Mesenchymal stem cell (in vitro differentiated cells and primary cell): ENCODE data around the gene MREG.

Experiments used
- DNase-seq: peaks from one replicate; pipeline ENCODE4 v3.0.0-alpha.2; 2013
- H2AFZ ChIP-seq: one replicate; pipeline ENCODE4 v1.6.1; 2013; ENCODE audit warnings: low read depth, mild to moderate bottlenecking, control low read depth, inconsistent platforms, low read length, moderate library complexity
- H2AK5ac ChIP-seq: 2 replicates; pipeline ENCODE4 v1.6.1; 2013; ENCODE audit warnings: low read length, moderate library complexity, mild to moderate bottlenecking, inconsistent platforms; ENCODE audit not compliant: severe bottlenecking
- H2BK120ac ChIP-seq: one replicate; pipeline ENCODE4 v1.6.1; 2013; ENCODE audit warnings: low read depth, mild to moderate bottlenecking, inconsistent platforms, low read length, moderate library complexity
- H2BK12ac ChIP-seq, 2 experiments: one replicate each; pipeline ENCODE4 v1.6.1; 2013; ENCODE audit warnings: inconsistent platforms in 2 of 2, low read length in 2 of 2, mild to moderate bottlenecking in 2 of 2, moderate library complexity in 2 of 2, control low read depth in 1 of 2
- H2BK15ac ChIP-seq: one replicate; pipeline ENCODE4 v1.6.1; 2013; ENCODE audit warnings: mild to moderate bottlenecking, low read depth, inconsistent platforms; ENCODE audit not compliant: poor library complexity, severe bottlenecking
- H2BK5ac ChIP-seq: 2 replicates; pipeline ENCODE4 v1.6.1; 2013; ENCODE audit warnings: low read depth, mild to moderate bottlenecking, low read length, control low read depth, inconsistent platforms; ENCODE audit not compliant: poor library complexity, severe bottlenecking
- H3K14ac ChIP-seq, 2 experiments: one replicate each; pipeline ENCODE4 v1.6.1; 2013; ENCODE audit warnings: inconsistent platforms in 2 of 2, low read length in 2 of 2, control low read depth in 1 of 2, mild to moderate bottlenecking in 1 of 2, moderate library complexity in 1 of 2
- H3K18ac ChIP-seq, 2 experiments: one replicate each; pipeline ENCODE4 v1.6.1; 2013; ENCODE audit warnings: inconsistent platforms in 2 of 2, low read length in 2 of 2, control low read depth in 1 of 2, low read depth in 1 of 2, mild to moderate bottlenecking in 1 of 2
- H3K23ac ChIP-seq, 2 experiments: one replicate each; pipeline ENCODE4 v1.6.1; 2013; ENCODE audit warnings: inconsistent platforms in 2 of 2, low read length in 2 of 2, mild to moderate bottlenecking in 2 of 2, moderate library complexity in 2 of 2, control low read depth in 1 of 2
- H3K27ac ChIP-seq: 2 replicates; pipeline ENCODE4 v1.5.1; 2013; ENCODE audit warnings: mild to moderate bottlenecking, moderate library complexity, low read length, control low read depth, inconsistent platforms; ENCODE audit not compliant: poor library complexity, severe bottlenecking
- H3K27me3 ChIP-seq, 2 experiments: 2 replicates each; pipeline versions ENCODE4 v1.6.1 to v1.7.0; 2013; ENCODE audit warnings: low read length in 2 of 2, mild to moderate bottlenecking in 2 of 2, moderate library complexity in 2 of 2, control low read depth in 1 of 2, inconsistent platforms in 1 of 2; ENCODE audit not compliant: control insufficient read depth in 1 of 2, insufficient read depth in 1 of 2
- H3K36me3 ChIP-seq, 2 experiments: 2 replicates each; pipeline versions ENCODE4 v1.6.1 to v1.7.0; 2013; ENCODE audit warnings: low read length in 2 of 2, control low read depth in 1 of 2, inconsistent platforms in 1 of 2, low read depth in 1 of 2, mild to moderate bottlenecking in 1 of 2; ENCODE audit not compliant: insufficient read depth in 2 of 2, control insufficient read depth in 1 of 2
- H3K4ac ChIP-seq, 2 experiments: one replicate each; pipeline ENCODE4 v1.6.1; 2013; ENCODE audit warnings: inconsistent platforms in 2 of 2, low read length in 2 of 2, mild to moderate bottlenecking in 2 of 2, moderate library complexity in 2 of 2, control low read depth in 1 of 2, low read depth in 1 of 2
- H3K4me1 ChIP-seq: 2 replicates; pipeline ENCODE4 v1.6.1; 2013; ENCODE audit warnings: low read depth, low read length, control low read depth; ENCODE audit not compliant: control insufficient read depth, insufficient read depth
- H3K4me2 ChIP-seq: 2 replicates; pipeline ENCODE4 v1.6.1; 2013; ENCODE audit warnings: low read length, mild to moderate bottlenecking, inconsistent platforms; ENCODE audit not compliant: poor library complexity, severe bottlenecking
- H3K4me3 ChIP-seq, 2 experiments: 2 replicates each; pipeline versions ENCODE4 v1.5.1 to v1.7.0; 2013; ENCODE audit warnings: low read length in 2 of 2, mild to moderate bottlenecking in 2 of 2, control low read depth in 1 of 2, low read depth in 1 of 2; ENCODE audit not compliant: insufficient read depth in 1 of 2
- H3K79me1 ChIP-seq: replicated peaks from 2 replicates; pipeline ENCODE4 v1.6.1; 2013; ENCODE audit warnings: mild to moderate bottlenecking, control low read depth, low read length, inconsistent platforms; ENCODE audit not compliant: poor library complexity, severe bottlenecking
- H3K9ac ChIP-seq: 2 replicates; pipeline ENCODE4 v1.7.0; 2013; ENCODE audit warnings: mild to moderate bottlenecking, low read length, moderate library complexity
- H3K9me3 ChIP-seq: 2 replicates; pipeline ENCODE4 v1.7.0; 2013; ENCODE audit warnings: mild to moderate bottlenecking, low read length; ENCODE audit not compliant: control insufficient read depth
- H4K8ac ChIP-seq: one replicate; pipeline ENCODE4 v1.6.1; 2013; ENCODE audit warnings: inconsistent platforms, mild to moderate bottlenecking, low read length, moderate library complexity
- H4K91ac ChIP-seq: one replicate; pipeline ENCODE4 v1.6.1; 2013; ENCODE audit warnings: mild to moderate bottlenecking, low read length, inconsistent platforms
- WGBS: methylation state at CpG from one replicate; pipeline ENCODE4 v1.1.7; 2013; ENCODE audit warnings: mixed read lengths; 5-methylcytosine and 5-hydroxymethylcytosine counted together

MREG gene

DNA sequence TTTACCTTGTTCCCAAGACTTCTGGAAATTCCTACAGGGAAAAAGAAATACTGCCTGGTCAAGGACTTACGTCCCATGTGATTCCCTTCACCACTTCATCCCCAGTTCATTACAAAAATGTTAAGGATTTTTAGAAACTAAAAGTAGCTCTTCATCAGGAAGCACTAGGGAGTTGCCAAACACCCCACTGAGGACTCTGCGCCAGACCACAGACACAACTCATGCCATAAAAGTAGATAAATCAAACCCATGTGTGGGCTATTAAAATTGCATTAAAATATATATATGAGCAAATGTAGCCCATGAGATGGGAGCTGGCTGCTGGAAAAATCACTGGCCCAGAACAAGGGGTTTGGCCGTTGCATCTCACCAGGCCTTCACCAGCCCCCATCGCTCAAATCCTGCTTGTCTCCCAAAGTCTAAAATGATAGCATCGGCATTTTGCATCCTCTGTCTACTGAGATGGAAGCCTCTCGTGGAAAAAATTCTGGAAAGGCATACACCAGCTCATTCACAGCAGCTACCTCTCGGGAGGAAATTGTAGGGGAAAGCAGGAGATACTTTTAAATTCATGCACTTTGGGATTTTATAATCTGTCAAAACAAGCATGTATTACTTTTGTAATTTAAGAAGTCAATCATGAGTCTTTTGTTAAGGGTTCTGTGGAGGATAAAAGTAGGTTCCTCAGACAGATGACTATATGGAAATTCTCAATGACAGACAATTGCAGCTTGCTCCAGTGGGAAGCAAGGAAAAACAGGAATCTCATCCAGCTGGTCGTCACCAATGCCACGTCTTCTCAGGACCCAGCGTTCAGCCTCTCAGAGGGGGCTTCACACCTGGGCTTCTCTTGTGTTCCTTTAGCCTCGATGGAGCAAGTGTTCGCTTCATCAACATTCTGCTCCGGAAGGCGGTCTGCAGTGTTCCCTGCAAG lies 113.9 kb downstream of the MREG start:
- Histone ChIP-seq H2BK12ac (no peak overlapping the region), H3K4me2 (no peak overlapping the region), H3K14ac (no peak overlapping the region), H3K4ac (no peak overlapping the region), H2AFZ (no peak overlapping the region), H4K91ac (no peak overlapping the region), H3K23ac (no peak overlapping the region), H3K9ac (peak overlapping the region; percentile 60), H3K18ac (peak overlapping the region in 1 of 2 experiments; percentile 19), H2BK5ac (no peak overlapping the region), H3K9me3 (no peaks in the 10 kb centered on the region), H3K4me1 (peaks cover 2% of the 10 kb centered on the region), H3K36me3 (no peaks in the 10 kb centered on the region), H2AK5ac (no peak overlapping the region), H3K79me1 (no peaks in the 10 kb centered on the region), H2BK120ac (no peak overlapping the region), H3K27me3 (no peaks in the 10 kb centered on the region), H4K8ac (no peak overlapping the region), H2BK15ac (no peak overlapping the region), H3K4me3 (peak overlapping the region in 1 of 2 experiments; percentile 31), H3K27ac (no peak overlapping the region)
- WGBS: 93% methylated on average over 12 of the region's 14 CpGs
- no peak for DNase-seq

DNA sequence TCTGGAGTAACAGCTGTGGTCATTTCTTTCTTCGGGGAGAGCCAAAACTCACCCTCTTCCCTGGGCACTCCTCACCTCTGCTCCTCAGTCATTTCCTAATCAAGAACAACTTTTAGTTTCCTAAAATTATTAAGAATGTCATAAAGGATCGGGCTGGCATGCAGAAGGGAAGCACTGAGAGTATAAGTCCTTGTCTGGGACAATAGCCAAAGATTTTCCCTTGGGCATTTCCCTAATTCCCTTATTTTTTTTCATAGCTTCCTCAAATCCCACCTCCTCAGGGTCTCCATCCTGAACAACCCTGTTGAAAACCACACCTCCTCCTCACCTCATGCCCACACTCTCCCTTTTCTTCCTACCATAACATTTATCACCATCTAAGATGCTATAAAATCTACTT lies 115.0 kb downstream of the MREG start:
- peak overlapping the region; percentile 60 for H3K9ac ChIP-seq
- H3K4me3 ChIP-seq: peak overlapping the region in 1 of 2 experiments; percentile 31
- H3K4me2 ChIP-seq: no peak overlapping the region
- H3K14ac ChIP-seq: no peak overlapping the region
- peak overlapping the region in 1 of 2 experiments; percentile 65 for H2BK12ac ChIP-seq
- H3K27me3 ChIP-seq: no peaks in the 10 kb centered on the region
- no peak overlapping the region for H3K27ac ChIP-seq
- no peak overlapping the region for H2BK15ac ChIP-seq
- no peaks in the 10 kb centered on the region for H3K9me3 ChIP-seq
- no peak overlapping the region for H2AK5ac ChIP-seq
- H3K23ac ChIP-seq: peak overlapping the region in 1 of 2 experiments; percentile 21
- H4K8ac ChIP-seq: peak overlapping the region; percentile 69
- no peak overlapping the region for H3K4ac ChIP-seq
- no peak overlapping the region for H3K18ac ChIP-seq
- no peak overlapping the region for H2BK5ac ChIP-seq
- no peak overlapping the region for H2AFZ ChIP-seq
- DNase-seq: no peak
- no peaks in the 10 kb centered on the region for H3K79me1 ChIP-seq
- 97% methylated on average over 1 of the region's 2 CpGs for WGBS
- no peaks in the 10 kb centered on the region for H3K4me1 ChIP-seq
- H3K36me3 ChIP-seq: no peaks in the 10 kb centered on the region
- no peak overlapping the region for H2BK120ac ChIP-seq
- H4K91ac ChIP-seq: peak overlapping the region; percentile 59

- 76% methylated on average over 2 of the region's 4 CpGs for WGBS
- H3K36me3 ChIP-seq: no peaks in the 10 kb centered on the region
- no peaks in the 10 kb centered on the region for H3K4me1 ChIP-seq
Measured at GRCh38 chr2:215896921-215897320, 116.4 kb downstream of the MREG start.

DNA sequence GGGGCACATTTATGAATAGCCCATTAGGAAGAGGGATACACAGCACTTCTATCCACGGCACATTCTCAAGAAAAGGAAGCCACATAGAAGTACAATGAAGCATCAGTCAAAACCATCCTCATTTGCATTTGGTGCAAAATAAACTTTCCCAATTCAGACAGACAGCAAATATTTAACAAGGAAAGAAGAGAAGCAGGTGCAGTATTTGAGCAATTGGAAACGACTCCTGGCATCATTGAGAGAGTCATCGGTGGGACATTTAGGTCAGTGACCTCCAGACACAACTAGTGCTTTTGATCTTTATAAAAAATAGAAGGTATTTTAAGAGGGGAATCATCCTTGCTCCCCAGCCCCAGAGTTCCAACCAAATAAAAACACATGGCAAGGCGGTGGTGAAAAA lies 118.0 kb downstream of the MREG start:
- Histone ChIP-seq H2AK5ac (no peak overlapping the region), H3K9ac (no peak overlapping the region), H3K4me1 (no peaks in the 10 kb centered on the region), H2BK120ac (no peak overlapping the region), H3K4me3 (no peak overlapping the region), H3K4me2 (no peak overlapping the region), H3K23ac (no peak overlapping the region), H2BK15ac (no peak overlapping the region), H3K79me1 (no peaks in the 10 kb centered on the region), H2BK5ac (no peak overlapping the region), H3K4ac (no peak overlapping the region), H2AFZ (no peak overlapping the region), H4K91ac (no peak overlapping the region), H3K9me3 (no peaks in the 10 kb centered on the region), H2BK12ac (no peak overlapping the region), H3K36me3 (no peaks in the 10 kb centered on the region), H3K27ac (no peak overlapping the region), H3K27me3 (no peaks in the 10 kb centered on the region), H4K8ac (no peak overlapping the region), H3K18ac (no peak overlapping the region), H3K14ac (no peak overlapping the region)
- WGBS: 88% methylated on average over 4 of the region's 4 CpGs
- DNase-seq: no peak

More at GRCh38 chr2:215896921-215897320, 116.4 kb downstream of the MREG start:
- Histone ChIP-seq H2AK5ac (no peak overlapping the region), H2BK5ac (no peak overlapping the region), H2BK120ac (no peak overlapping the region), H4K91ac (no peak overlapping the region), H3K9me3 (no peaks in the 10 kb centered on the region), H4K8ac (no peak overlapping the region), H3K23ac (no peak overlapping the region), H3K9ac (no peak overlapping the region), H3K4me2 (no peak overlapping the region), H2BK12ac (no peak overlapping the region), H3K4ac (no peak overlapping the region), H2AFZ (no peak overlapping the region), H3K27ac (no peak overlapping the region), H3K27me3 (no peaks in the 10 kb centered on the region), H3K14ac (no peak overlapping the region), H3K18ac (no peak overlapping the region), H2BK15ac (no peak overlapping the region), H3K4me3 (no peak overlapping the region), H3K79me1 (no peaks in the 10 kb centered on the region)
- no peak for DNase-seq
